ENCODE measurements around the gene UVRAG.

- TF ChIP-seq CTCF (IDR thresholded peaks at IDR 0.05): no peak
- TF ChIP-seq EZH2 (IDR thresholded peaks at IDR 0.05; ENCODE audit: borderline replicate concordance, insufficient read depth, low read depth, low read length, poor library complexity, severe bottlenecking): no peak
These were observed 34.9 kb downstream of the UVRAG start for GRCh38 chr11:75849894-75850293.
